IMR-90 (cell line): ENCODE results near the gene NPAS2. TPM values are rescaled to one million over a fixed set of nuclear protein-coding genes. Genes with fewer than 3 reads are reported as not detected.

Source experiments
- ATAC-seq: fragments of 200-7000 bp; cut with Tn5 transposase; 2 replicates; pipeline ENCODE4 v1.9.1; 2020; ENCODE audit warnings: low read depth, mild to moderate bottlenecking, moderate library complexity
- BruUV-seq: library from RNA; stranded (reverse); fragments of 400-500 nt; replicated peaks from 2 replicates; lab custom pipeline; 2021; lab: Mats Ljungman, UMichigan
- CTCF ChIA-PET: fragments of 300-600 bp; formaldehyde crosslinking; extraction: SDS; loops from one replicate; lab custom pipeline; 2021; ENCODE audit warnings: antibody characterized with exemption; lab: Yijun Ruan, JAX
- POLR2A ChIA-PET: fragments of 300-600 bp; sonication (Branson Sonifier 250); formaldehyde crosslinking; loops from one replicate; lab custom pipeline; 2022; ENCODE audit warnings: antibody characterized with exemption; ENCODE audit not compliant: unreplicated experiment; lab: Charles Lee
- DNase-seq: peaks from one replicate; pipeline ENCODE4 v3.0.0; 2013
- H2AFZ ChIP-seq: replicated peaks from 2 replicates; pipeline ENCODE3; 2013; ENCODE audit warnings: low read length, mild to moderate bottlenecking; ENCODE audit not compliant: poor library complexity
- H2AK5ac ChIP-seq: 2 replicates; pipeline ENCODE4 v1.6.1; 2013; ENCODE audit warnings: low read depth, low read length, inconsistent platforms
- H2AK9ac ChIP-seq: replicated peaks from 2 replicates; pipeline ENCODE3; 2013; ENCODE audit warnings: mild to moderate bottlenecking, low read depth, low read length, moderate library complexity; ENCODE audit not compliant: poor library complexity
- H2BK120ac ChIP-seq: 2 replicates; pipeline ENCODE4 v1.6.1; 2013; ENCODE audit warnings: low read depth, low read length, inconsistent platforms
- H2BK15ac ChIP-seq: 3 replicates; pipeline ENCODE4 v1.6.1; 2013; ENCODE audit warnings: low read depth, low read length, inconsistent platforms
- H2BK20ac ChIP-seq: 2 replicates; pipeline ENCODE4 v1.6.1; 2013; ENCODE audit warnings: low read depth, mild to moderate bottlenecking, inconsistent platforms, low read length, moderate library complexity
- H2BK5ac ChIP-seq: 2 replicates; pipeline ENCODE4 v1.6.1; 2013; ENCODE audit warnings: mild to moderate bottlenecking, low read depth, low read length, inconsistent platforms; ENCODE audit not compliant: poor library complexity, severe bottlenecking
- H3K14ac ChIP-seq: replicated peaks from 2 replicates; pipeline ENCODE4 v1.6.1; 2013; ENCODE audit warnings: low read depth, low read length, inconsistent platforms
- H3K18ac ChIP-seq: 2 replicates; pipeline ENCODE4 v1.6.1; 2013; ENCODE audit warnings: low read depth, low read length, control low read depth
- H3K23ac ChIP-seq: 2 replicates; pipeline ENCODE4 v1.6.1; 2013; ENCODE audit warnings: low read depth, low read length, inconsistent platforms
- H3K27ac ChIP-seq: 2 replicates; pipeline ENCODE4 v1.5.1; 2013; ENCODE audit warnings: mild to moderate bottlenecking, control low read depth, low read length; ENCODE audit not compliant: insufficient read depth
- H3K27me3 ChIP-seq: 2 replicates; pipeline ENCODE4 v1.6.1; 2013; ENCODE audit warnings: low read length; ENCODE audit not compliant: control insufficient read depth, insufficient read depth
- H3K36me3 ChIP-seq: 2 replicates; pipeline ENCODE4 v1.6.1; 2013; ENCODE audit warnings: low read length, mixed read lengths; ENCODE audit not compliant: control insufficient read depth, insufficient read depth
- H3K4ac ChIP-seq: 2 replicates; pipeline ENCODE4 v1.6.1; 2013; ENCODE audit warnings: low read depth, low read length, inconsistent platforms
- H3K4me1 ChIP-seq: 2 replicates; pipeline ENCODE4 v1.6.1; 2013; ENCODE audit warnings: low read length, mixed read lengths; ENCODE audit not compliant: control insufficient read depth, insufficient read depth
- H3K4me2 ChIP-seq: 2 replicates; pipeline ENCODE4 v1.6.1; 2013; ENCODE audit warnings: low read depth, mild to moderate bottlenecking, control low read depth, low read length, moderate library complexity
- H3K4me3 ChIP-seq: 2 replicates; pipeline ENCODE4 v1.5.1; 2013; ENCODE audit warnings: low read depth, mild to moderate bottlenecking, control low read depth, low read length, moderate library complexity; ENCODE audit not compliant: insufficient read depth
- H3K56ac ChIP-seq: 2 replicates; pipeline ENCODE4 v1.6.1; 2013; ENCODE audit warnings: low read length, inconsistent platforms; ENCODE audit not compliant: insufficient read depth; ENCODE audit errors: extremely low read depth
- H3K79me1 ChIP-seq, 2 experiments: 2 replicates each; pipeline ENCODE4 v1.6.1; 2013; ENCODE audit warnings: low read length in 2 of 2, inconsistent platforms in 1 of 2, low read depth in 1 of 2
- H3K9ac ChIP-seq: 2 replicates; pipeline ENCODE4 v1.6.1; 2013; ENCODE audit warnings: low read depth, low read length, control low read depth
- H3K9me1 ChIP-seq: 2 replicates; pipeline ENCODE4 v1.6.1; 2013; ENCODE audit warnings: low read length, inconsistent platforms; ENCODE audit not compliant: insufficient read depth
- H3K9me3 ChIP-seq: 2 replicates; pipeline ENCODE4 v1.6.1; 2013; ENCODE audit warnings: low read length; ENCODE audit not compliant: control insufficient read depth, insufficient read depth
- H4K20me1 ChIP-seq: 2 replicates; pipeline ENCODE4 v1.6.1; 2013; ENCODE audit warnings: low read length, inconsistent platforms; ENCODE audit not compliant: insufficient read depth
- H4K5ac ChIP-seq: 2 replicates; pipeline ENCODE4 v1.6.1; 2013; ENCODE audit warnings: mild to moderate bottlenecking, low read depth, low read length, control low read depth
- H4K8ac ChIP-seq, 2 experiments: 2 replicates each; pipeline ENCODE4 v1.6.1; 2013; ENCODE audit warnings: low read depth in 2 of 2, low read length in 2 of 2, control low read depth in 1 of 2, inconsistent platforms in 1 of 2
- H4K91ac ChIP-seq: 2 replicates; pipeline ENCODE4 v1.6.1; 2013; ENCODE audit warnings: low read depth, low read length, inconsistent platforms; ENCODE audit not compliant: insufficient read depth
- RCOR1 ChIP-seq: IDR thresholded peaks from 2 replicates; pipeline ENCODE4 v1.6.1; 2012; ENCODE audit warnings: mild to moderate bottlenecking, low read length, improper control_type of control experiment; ENCODE audit not compliant: insufficient replicate concordance
- USF2 ChIP-seq: fragments of 150-350 bp; IDR thresholded peaks from 2 replicates; pipeline ENCODE4 v1.6.1; 2017; ENCODE audit warnings: mild to moderate bottlenecking, antibody characterized with exemption, low read length, low read depth
- WGBS, 2 experiments: methylation state at CpG; one replicate each; pipeline versions ENCODE4 v1.1.5 to v1.1.7; 2013; ENCODE audit warnings: missing lambda C conversion rate in 2 of 2; ENCODE audit not compliant: insufficient read length in 1 of 2; ENCODE audit errors: extremely low coverage in 2 of 2; 5-methylcytosine and 5-hydroxymethylcytosine counted together
- dilution Hi-C: fragments of 300-500 bp; cut with HindIII; formaldehyde crosslinking; loops from one replicate; pipeline ENCODE4 v1.14.3; 2018; ENCODE audit warnings: low sequenced_read_pairs; ENCODE audit not compliant: unreplicated experiment
- in situ Hi-C: fragments of 300-500 bp; cut with MboI; formaldehyde crosslinking; loops from 3 replicates; pipeline ENCODE4 v1.14.3; 2019; ENCODE audit warnings: low sequenced_read_pairs, inconsistent platforms, mixed read lengths
- intact Hi-C: fragments of 100-400 bp; cut with micrococcal nuclease; formaldehyde crosslinking; loops from 2 replicates; pipeline ENCODE4 v1.10.0; 2022
- polyA plus RNA-seq, 3 experiments: library from polyadenylated mRNA; depleted of rRNA; stranded (reverse); fragments of >200 nt; gene quantifications; 2 replicates each; pipeline ENCODE4 v1.2.3, GENCODE V29; 2012; ENCODE audit warnings: low replicate concordance in 1 of 3
- total RNA-seq: library from RNA; depleted of rRNA; stranded (reverse); fragments of >200 nt; gene quantifications from 2 replicates; pipeline ENCODE4 v1.2.3, GENCODE V29; 2012

Gene NPAS2
- total and polyA plus RNA-seq, 2 of the 4 experiments (the other 2 are of a cell fraction), result 5.2 to 14.8 TPM

GRCh38 chr2:100983201-100983600, 163.3 kb downstream of the NPAS2 start:
- Histone ChIP-seq H3K18ac (no peak overlapping the region), H3K4me1 (peaks cover 4% of the 10 kb centered on the region; the same call in 1 of the 2 replicates), H4K8ac (no peak overlapping the region), H3K27me3 (no peaks in the 10 kb centered on the region), H2AFZ (no peak overlapping the region), H3K14ac (no peak overlapping the region), H3K4me3 (no peak overlapping the region), H4K5ac (no peak overlapping the region), H3K27ac (no peak overlapping the region), H2BK5ac (no peak overlapping the region), H4K20me1 (no peaks in the 10 kb centered on the region; the same call in 1 of the 2 replicates), H3K9me3 (no peaks in the 10 kb centered on the region), H2BK20ac (no peak overlapping the region), H3K9me1 (peaks cover 4% of the 10 kb centered on the region; the same call in 1 of the 2 replicates), H2AK5ac (no peak overlapping the region), H2BK15ac (no peak overlapping the region), H3K9ac (no peak overlapping the region), H3K36me3 (peaks cover 10% of the 10 kb centered on the region), H3K79me1 (no peaks in the 10 kb centered on the region), H3K4ac (no peak overlapping the region), H3K23ac (no peak overlapping the region), H2AK9ac (no peak overlapping the region), H3K4me2 (no peak overlapping the region), H2BK120ac (no peak overlapping the region), H4K91ac (no peak overlapping the region), H3K56ac (no peak overlapping the region)
- no peak for DNase-seq
- dilution Hi-C loops, result no loop called here
- TF ChIP-seq RCOR1 (no peak), USF2 (no peak)
- in situ Hi-C loops, result no loop called here
- CTCF ChIA-PET, result interaction anchor here (1.0 kb wide), 1 partner anchor 253 kb away, joined by 3 read pairs; no protein-coding TSS in a partner anchor
- intact Hi-C loops, result loop anchor here (10.0 kb wide), 1 partner anchor 558 kb away; no protein-coding TSS in a partner anchor
- POLR2A ChIA-PET, result no interaction called here
- no peak for ATAC-seq
- BruUV-seq, result no TSS peak
- 100% methylated on average over 3 of the region's 12 CpGs; no CpG with 5 or more reads in 1 of the 2 experiments for WGBS, 2 experiments
